Measurements from ENCODE around the gene JARID2. TPM values are rescaled to one million over a fixed set of nuclear protein-coding genes. Genes with fewer than 3 reads are reported as not detected.

Gene JARID2
- total RNA-seq, 1 donor from 2014 or later: 65.6 TPM

DNA sequence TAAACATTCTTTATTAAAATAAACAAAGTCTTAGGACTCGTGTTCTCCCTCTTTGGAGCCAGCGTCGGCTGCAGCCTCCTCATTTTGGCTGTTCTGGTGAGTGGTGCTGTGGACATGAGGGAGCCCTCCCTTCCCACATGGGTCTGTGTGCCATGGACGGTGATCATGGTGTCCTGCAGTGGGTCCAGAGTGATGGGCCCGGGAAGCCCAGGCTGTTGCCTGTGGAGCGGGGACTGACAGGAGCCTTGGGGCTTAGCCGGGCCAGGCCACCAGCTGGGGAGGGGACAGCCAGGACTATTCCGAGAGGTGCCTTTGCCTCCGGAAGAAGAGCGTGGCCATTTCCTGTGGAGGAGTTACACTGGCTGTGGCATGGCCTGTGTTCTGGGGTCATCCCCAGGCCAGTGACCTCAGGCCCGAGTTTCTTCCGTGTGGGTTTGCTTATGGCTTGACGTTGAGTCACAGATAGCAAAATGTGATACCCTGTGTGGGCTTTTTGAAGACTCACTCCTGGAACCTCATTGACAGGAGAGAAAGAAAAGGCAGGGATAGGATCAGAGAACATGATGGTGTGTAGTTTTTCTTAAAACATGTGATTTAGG is 263.6 kb downstream of the JARID2 start:
- DNase-seq (ENCODE audit: low spot score, unreplicated experiment): no peak
- H3K27ac Mint-ChIP-seq: no peak overlapping the region
- peaks cover 35% of the 10 kb centered on the region for H3K36me3 Mint-ChIP-seq (ENCODE audit: insufficient read depth)
- no peak overlapping the region for H3K4me3 Mint-ChIP-seq (ENCODE audit: low read depth)
- peaks cover 9% of the 10 kb centered on the region for H3K4me1 Mint-ChIP-seq (ENCODE audit: low read depth)
- no peaks in the 10 kb centered on the region for H3K9me3 Mint-ChIP-seq (ENCODE audit: low read depth)
- no peaks in the 10 kb centered on the region for H3K27me3 Mint-ChIP-seq
- TF ChIP-seq, protein P1, sequence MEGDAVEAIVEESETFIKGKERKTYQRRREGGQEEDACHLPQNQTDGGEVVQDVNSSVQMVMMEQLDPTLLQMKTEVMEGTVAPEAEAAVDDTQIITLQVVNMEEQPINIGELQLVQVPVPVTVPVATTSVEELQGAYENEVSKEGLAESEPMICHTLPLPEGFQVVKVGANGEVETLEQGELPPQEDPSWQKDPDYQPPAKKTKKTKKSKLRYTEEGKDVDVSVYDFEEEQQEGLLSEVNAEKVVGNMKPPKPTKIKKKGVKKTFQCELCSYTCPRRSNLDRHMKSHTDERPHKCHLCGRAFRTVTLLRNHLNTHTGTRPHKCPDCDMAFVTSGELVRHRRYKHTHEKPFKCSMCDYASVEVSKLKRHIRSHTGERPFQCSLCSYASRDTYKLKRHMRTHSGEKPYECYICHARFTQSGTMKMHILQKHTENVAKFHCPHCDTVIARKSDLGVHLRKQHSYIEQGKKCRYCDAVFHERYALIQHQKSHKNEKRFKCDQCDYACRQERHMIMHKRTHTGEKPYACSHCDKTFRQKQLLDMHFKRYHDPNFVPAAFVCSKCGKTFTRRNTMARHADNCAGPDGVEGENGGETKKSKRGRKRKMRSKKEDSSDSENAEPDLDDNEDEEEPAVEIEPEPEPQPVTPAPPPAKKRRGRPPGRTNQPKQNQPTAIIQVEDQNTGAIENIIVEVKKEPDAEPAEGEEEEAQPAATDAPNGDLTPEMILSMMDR (IDR thresholded peaks at IDR 0.05; ENCODE audit: unreplicated experiment): no peak

DNA sequence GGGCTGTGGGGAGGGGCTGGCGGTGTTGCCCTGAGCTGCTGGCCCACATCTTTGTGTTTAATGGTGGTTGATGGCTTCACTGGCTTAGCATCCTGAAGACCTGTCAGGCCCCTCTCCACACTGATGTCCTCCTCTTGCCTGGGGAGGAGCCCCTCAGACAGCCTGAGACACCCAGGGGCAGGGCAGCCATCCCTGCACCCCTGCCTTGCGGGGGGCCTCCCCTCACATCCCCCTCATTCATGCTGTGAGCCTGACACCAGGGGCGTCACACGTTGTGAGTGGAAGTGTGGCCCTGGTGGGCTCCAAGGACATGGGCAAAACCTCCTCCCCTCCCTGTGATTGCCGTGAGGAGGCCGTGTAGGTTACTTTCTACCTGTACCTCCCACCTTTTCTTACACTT is 264.3 kb downstream of the JARID2 start:
- no peak for DNase-seq (ENCODE audit: low spot score, unreplicated experiment)
- peaks cover 39% of the 10 kb centered on the region for H3K36me3 Mint-ChIP-seq (ENCODE audit: insufficient read depth)
- no peaks in the 10 kb centered on the region for H3K27me3 Mint-ChIP-seq
- no peak overlapping the region for H3K27ac Mint-ChIP-seq
- H3K4me3 Mint-ChIP-seq (ENCODE audit: low read depth): no peak overlapping the region
- peaks cover 5% of the 10 kb centered on the region for H3K4me1 Mint-ChIP-seq (ENCODE audit: low read depth)
- no peaks in the 10 kb centered on the region for H3K9me3 Mint-ChIP-seq (ENCODE audit: low read depth)
- TF ChIP-seq, protein P1 (IDR thresholded peaks at IDR 0.05; ENCODE audit: unreplicated experiment): no peak

DNA sequence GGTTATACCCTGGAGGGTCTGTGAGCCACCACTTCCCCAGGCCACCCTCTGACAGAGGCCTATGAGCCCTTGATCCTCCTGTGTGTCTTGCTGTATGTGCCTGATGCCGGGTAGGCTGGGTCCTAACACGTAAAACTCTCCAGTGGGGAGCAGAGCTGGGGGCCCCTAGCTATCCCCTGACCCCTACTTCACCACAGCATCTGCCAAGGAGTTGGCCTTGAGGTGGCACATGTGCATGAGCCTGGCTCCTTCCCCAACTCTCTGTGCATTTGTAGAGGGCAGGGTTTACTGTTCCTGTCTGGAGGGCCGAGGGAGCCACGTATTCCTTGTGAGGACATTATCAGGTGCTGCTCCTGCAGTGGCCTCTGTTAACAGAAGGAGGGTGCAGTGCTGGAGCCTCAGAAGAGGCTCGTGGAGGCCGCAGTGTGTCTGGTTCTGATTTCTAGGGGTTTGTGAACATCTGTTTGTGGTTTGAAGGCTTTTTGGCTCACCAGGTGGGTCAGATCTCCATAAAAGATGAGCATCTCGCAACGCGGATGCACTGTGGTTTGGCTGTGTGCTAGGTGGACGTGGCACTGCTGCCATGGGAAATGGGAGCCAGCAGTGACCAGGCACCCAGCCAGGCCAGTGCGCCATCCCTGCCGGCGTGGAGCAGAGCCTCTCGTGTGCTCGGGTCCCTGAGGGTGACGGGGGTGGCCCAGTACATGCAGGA is 264.8 kb downstream of the JARID2 start:
- Mint-ChIP-seq H3K9me3 (ENCODE audit: low read depth) (no peaks in the 10 kb centered on the region), H3K27me3 (no peaks in the 10 kb centered on the region), H3K36me3 (ENCODE audit: insufficient read depth) (peaks cover 41% of the 10 kb centered on the region), H3K27ac (no peak overlapping the region), H3K4me1 (ENCODE audit: low read depth) (peaks cover 2% of the 10 kb centered on the region), H3K4me3 (ENCODE audit: low read depth) (no peak overlapping the region)
- DNase-seq (ENCODE audit: low spot score, unreplicated experiment): no peak
- TF ChIP-seq, protein P1 (IDR thresholded peaks at IDR 0.05; ENCODE audit: unreplicated experiment): no peak

GRCh38 chr6:15511248-15512125 is 265.6 kb downstream of the JARID2 start:
- TF ChIP-seq, protein P1 (IDR thresholded peaks at IDR 0.05; ENCODE audit: unreplicated experiment): no peak
- no peak for DNase-seq (ENCODE audit: low spot score, unreplicated experiment)
- Mint-ChIP-seq H3K4me3 (ENCODE audit: low read depth) (no peak overlapping the region), H3K27me3 (no peaks in the 10 kb centered on the region), H3K36me3 (ENCODE audit: insufficient read depth) (peaks cover 46% of the 10 kb centered on the region), H3K4me1 (ENCODE audit: low read depth) (no peaks in the 10 kb centered on the region), H3K27ac (peak overlapping the region; percentile 89), H3K9me3 (ENCODE audit: low read depth) (no peaks in the 10 kb centered on the region)

DNA sequence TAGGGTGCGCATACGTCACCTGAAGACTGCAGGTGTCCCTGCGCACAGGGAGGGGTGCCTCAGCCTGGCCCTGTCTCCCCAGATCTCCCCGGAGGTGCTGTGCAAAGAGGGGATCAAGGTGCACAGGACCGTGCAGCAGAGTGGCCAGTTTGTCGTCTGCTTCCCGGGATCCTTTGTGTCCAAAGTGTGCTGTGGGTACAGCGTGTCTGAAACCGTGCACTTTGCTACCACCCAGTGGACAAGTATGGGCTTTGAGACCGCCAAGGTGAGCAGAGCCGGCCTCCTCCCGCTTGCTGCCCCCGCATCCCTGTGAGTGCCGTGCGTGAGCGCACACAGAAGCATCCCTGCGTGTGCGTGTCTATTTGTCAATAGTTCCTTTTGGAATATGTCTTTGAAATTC is 266.3 kb downstream of the JARID2 start:
- Mint-ChIP-seq H3K27me3 (no peaks in the 10 kb centered on the region), H3K4me3 (ENCODE audit: low read depth) (no peak overlapping the region), H3K4me1 (ENCODE audit: low read depth) (no peaks in the 10 kb centered on the region), H3K36me3 (ENCODE audit: insufficient read depth) (peaks cover 45% of the 10 kb centered on the region), H3K9me3 (ENCODE audit: low read depth) (no peaks in the 10 kb centered on the region), H3K27ac (peak overlapping the region; percentile 89)
- no peak for DNase-seq (ENCODE audit: low spot score, unreplicated experiment)
- TF ChIP-seq, protein P1 (IDR thresholded peaks at IDR 0.05; ENCODE audit: unreplicated experiment): peak; percentile 19

All from progenitor cell of endocrine pancreas (in vitro differentiated cells).